Measurements from ENCODE around the gene ASAP2. TPM values are rescaled to one million over a fixed set of nuclear protein-coding genes. Genes with fewer than 3 reads are reported as not detected.
A peak's percentile ranks its signal among the peaks of the same experiment; 100 is the strongest.

ASAP2 gene
- polyA plus RNA-seq (ENCODE audit: insufficient read length in 4 of 4), result 10 to 100 TPM; 50.3 to 63.5 (median 58.3) TPM

- DNase-seq (ENCODE audit: low read depth in 4 of 4, low spot score in 3 of 4), result peak in 2 of 4 donors; percentile 52 to 68
Measured at GRCh38 chr2:9205963-9206948, at the start of gene ASAP2. Gene ASAP2, plus strand, starts transcription at chr2:9206812. Its CDS starts 293 bp downstream, at chr2:9207105.

- no peak for DNase-seq (ENCODE audit: low read depth in 4 of 4, low spot score in 3 of 4)
Measured at GRCh38 chr2:9158786-9159779, 47.5 kb upstream of the ASAP2 start.

GRCh38 chr2:9160732-9161131, 45.9 kb upstream of the ASAP2 start:
- DNase-seq (ENCODE audit: low read depth in 4 of 4, low spot score in 3 of 4), result no peak

- DNase-seq (ENCODE audit: low read depth in 4 of 4, low spot score in 3 of 4), result no peak
Measured at GRCh38 chr2:9162841-9163240, 43.8 kb upstream of the ASAP2 start.

GRCh38 chr2:9163306-9164111, 43.1 kb upstream of the ASAP2 start:
- no peak for DNase-seq (ENCODE audit: low read depth in 4 of 4, low spot score in 3 of 4)

- DNase-seq (ENCODE audit: low read depth in 4 of 4, low spot score in 3 of 4), result no peak
Measured at GRCh38 chr2:9164112-9164608, 42.5 kb upstream of the ASAP2 start.

GRCh38 chr2:9165625-9166024, 41.0 kb upstream of the ASAP2 start:
- DNase-seq (ENCODE audit: low read depth in 4 of 4, low spot score in 3 of 4), result no peak

GRCh38 chr2:9166579-9167377, 39.8 kb upstream of the ASAP2 start:
- DNase-seq (ENCODE audit: low read depth in 4 of 4, low spot score in 3 of 4), result no peak

GRCh38 chr2:9167718-9168657, 38.6 kb upstream of the ASAP2 start:
- no peak for DNase-seq (ENCODE audit: low read depth in 4 of 4, low spot score in 3 of 4)

- no peak for DNase-seq (ENCODE audit: low read depth in 4 of 4, low spot score in 3 of 4)
Measured at GRCh38 chr2:9168821-9169221, 37.8 kb upstream of the ASAP2 start.

- no peak for DNase-seq (ENCODE audit: low read depth in 4 of 4, low spot score in 3 of 4)
Measured at GRCh38 chr2:9169349-9170107, 37.1 kb upstream of the ASAP2 start.

- no peak for DNase-seq (ENCODE audit: low read depth in 4 of 4, low spot score in 3 of 4)
Measured at GRCh38 chr2:9170458-9171130, 36.0 kb upstream of the ASAP2 start.

- no peak for DNase-seq (ENCODE audit: low read depth in 4 of 4, low spot score in 3 of 4)
Measured at GRCh38 chr2:9174771-9175437, 31.7 kb upstream of the ASAP2 start.

GRCh38 chr2:9178110-9178903, 28.3 kb upstream of the ASAP2 start:
- DNase-seq (ENCODE audit: low read depth in 4 of 4, low spot score in 3 of 4), result peak in 1 of 4 donors; percentile 54

GRCh38 chr2:9178904-9179571, 27.6 kb upstream of the ASAP2 start:
- no peak for DNase-seq (ENCODE audit: low read depth in 4 of 4, low spot score in 3 of 4)
